Nephron progenitor cell (in vitro differentiated cells): ENCODE data around the gene DYNLRB1.

ENCODE experiments used
- DNase-seq: peaks from one replicate; pipeline ENCODE4 v3.0.0; 2021
- H3K27ac Mint-ChIP-seq: 2 replicates; pipeline ENCODE4 v1.8.0; 2021; ENCODE audit warnings: mild to moderate bottlenecking, moderate library complexity, mixed read lengths
- H3K27me3 Mint-ChIP-seq: 2 replicates; pipeline ENCODE4 v1.8.0; 2021; ENCODE audit warnings: mild to moderate bottlenecking, low read depth, mixed read lengths; ENCODE audit not compliant: poor library complexity
- H3K36me3 Mint-ChIP-seq: 2 replicates; pipeline ENCODE4 v1.8.0; 2021; ENCODE audit warnings: low read depth, mixed read lengths
- H3K4me1 Mint-ChIP-seq: 2 replicates; pipeline ENCODE4 v1.8.0; 2021; ENCODE audit warnings: mixed read lengths
- H3K4me3 Mint-ChIP-seq: 2 replicates; pipeline ENCODE4 v1.8.0; 2021; ENCODE audit warnings: mild to moderate bottlenecking, moderate library complexity, mixed read lengths
- H3K9me3 Mint-ChIP-seq: 2 replicates; pipeline ENCODE4 v1.8.0; 2021; ENCODE audit warnings: mild to moderate bottlenecking, moderate library complexity, mixed read lengths
- TF ChIP-seq, protein P1 (sequence below): fragments of 200-600 bp; sonication (generic); IDR thresholded peaks from 2 replicates; pipeline ENCODE4 v1.5.0; 2021; ENCODE audit warnings: antibody characterized with exemption

The DYNLRB1 gene

GRCh38 chr20:34560141-34560523 is 43.9 kb downstream of the DYNLRB1 start:
- Mint-ChIP-seq H3K27me3 (peaks cover 25% of the 10 kb centered on the region), H3K4me3 (peak overlapping the region; percentile 57), H3K36me3 (peaks cover 14% of the 10 kb centered on the region), H3K9me3 (no peaks in the 10 kb centered on the region), H3K27ac (no peak overlapping the region), H3K4me1 (peaks cover 7% of the 10 kb centered on the region)
- no peak for DNase-seq
- TF ChIP-seq, protein P1, sequence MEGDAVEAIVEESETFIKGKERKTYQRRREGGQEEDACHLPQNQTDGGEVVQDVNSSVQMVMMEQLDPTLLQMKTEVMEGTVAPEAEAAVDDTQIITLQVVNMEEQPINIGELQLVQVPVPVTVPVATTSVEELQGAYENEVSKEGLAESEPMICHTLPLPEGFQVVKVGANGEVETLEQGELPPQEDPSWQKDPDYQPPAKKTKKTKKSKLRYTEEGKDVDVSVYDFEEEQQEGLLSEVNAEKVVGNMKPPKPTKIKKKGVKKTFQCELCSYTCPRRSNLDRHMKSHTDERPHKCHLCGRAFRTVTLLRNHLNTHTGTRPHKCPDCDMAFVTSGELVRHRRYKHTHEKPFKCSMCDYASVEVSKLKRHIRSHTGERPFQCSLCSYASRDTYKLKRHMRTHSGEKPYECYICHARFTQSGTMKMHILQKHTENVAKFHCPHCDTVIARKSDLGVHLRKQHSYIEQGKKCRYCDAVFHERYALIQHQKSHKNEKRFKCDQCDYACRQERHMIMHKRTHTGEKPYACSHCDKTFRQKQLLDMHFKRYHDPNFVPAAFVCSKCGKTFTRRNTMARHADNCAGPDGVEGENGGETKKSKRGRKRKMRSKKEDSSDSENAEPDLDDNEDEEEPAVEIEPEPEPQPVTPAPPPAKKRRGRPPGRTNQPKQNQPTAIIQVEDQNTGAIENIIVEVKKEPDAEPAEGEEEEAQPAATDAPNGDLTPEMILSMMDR, result no peak

- TF ChIP-seq, protein P1, result no peak
- Mint-ChIP-seq H3K4me1 (peaks cover 8% of the 10 kb centered on the region), H3K9me3 (no peaks in the 10 kb centered on the region), H3K36me3 (peaks cover 16% of the 10 kb centered on the region), H3K4me3 (no peak overlapping the region), H3K27ac (no peak overlapping the region), H3K27me3 (peaks cover 25% of the 10 kb centered on the region)
- DNase-seq, result no peak
Observed at GRCh38 chr20:34560614-34561013, 44.4 kb downstream of the DYNLRB1 start.

DNA sequence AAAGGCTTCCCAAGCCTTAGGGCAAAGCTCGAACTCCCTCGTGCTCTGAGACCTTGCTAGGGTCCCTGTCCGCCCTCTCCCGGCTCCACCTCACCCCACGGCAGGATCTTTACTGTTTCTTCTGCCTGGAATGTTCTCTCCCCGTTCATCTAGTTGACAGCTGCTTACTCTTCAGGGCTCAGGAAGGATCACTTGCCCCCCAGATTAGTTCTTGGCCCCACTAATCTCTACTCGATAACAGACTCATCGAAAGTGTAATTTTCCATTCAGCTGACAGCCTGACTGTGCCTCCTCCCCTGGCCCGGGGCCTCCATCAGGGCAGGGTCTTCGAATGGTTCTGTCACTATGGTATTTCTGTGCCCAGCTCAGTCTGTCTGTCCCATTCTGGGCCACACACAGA is 45.4 kb downstream of the DYNLRB1 start:
- no peak overlapping the region for H3K4me3 Mint-ChIP-seq
- no peaks in the 10 kb centered on the region for H3K9me3 Mint-ChIP-seq
- no peak overlapping the region for H3K27ac Mint-ChIP-seq
- H3K36me3 Mint-ChIP-seq, result peaks cover 22% of the 10 kb centered on the region
- H3K27me3 Mint-ChIP-seq, result peaks cover 19% of the 10 kb centered on the region
- TF ChIP-seq, protein P1, result no peak
- peaks cover 18% of the 10 kb centered on the region for H3K4me1 Mint-ChIP-seq
- no peak for DNase-seq

- DNase-seq, result no peak
- TF ChIP-seq, protein P1, result peak; percentile 26
- Mint-ChIP-seq H3K27ac (no peak overlapping the region), H3K36me3 (peaks cover 22% of the 10 kb centered on the region), H3K4me3 (no peak overlapping the region), H3K4me1 (peaks cover 19% of the 10 kb centered on the region), H3K9me3 (no peaks in the 10 kb centered on the region), H3K27me3 (peaks cover 13% of the 10 kb centered on the region)
Observed at GRCh38 chr20:34562641-34563040, 46.4 kb downstream of the DYNLRB1 start.

DNA sequence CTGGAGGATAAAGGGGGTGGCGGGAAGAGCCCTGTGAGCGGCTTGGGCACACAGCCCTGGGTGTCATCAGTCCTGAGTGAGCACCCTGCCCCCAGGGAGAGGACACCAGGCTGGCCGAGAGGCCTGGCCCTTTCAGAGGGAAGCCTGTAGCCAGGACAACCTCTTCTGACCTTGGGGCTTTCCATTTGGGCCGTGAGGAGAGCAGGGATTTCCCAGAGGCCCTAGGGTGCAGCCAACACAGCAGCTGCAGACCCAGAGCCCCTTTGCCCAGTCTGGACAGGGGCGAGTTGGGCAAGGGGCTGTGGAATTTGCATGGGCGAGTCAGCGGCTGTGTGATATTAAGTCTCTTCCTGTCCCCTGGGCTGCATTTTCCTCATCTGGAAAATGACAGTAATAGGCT is 48.6 kb downstream of the DYNLRB1 start:
- peaks cover 12% of the 10 kb centered on the region for H3K27me3 Mint-ChIP-seq
- H3K27ac Mint-ChIP-seq, result no peak overlapping the region

More for the DNA sequence above, 48.6 kb downstream of the DYNLRB1 start:
- H3K9me3 Mint-ChIP-seq, result no peaks in the 10 kb centered on the region
- peaks cover 22% of the 10 kb centered on the region for H3K36me3 Mint-ChIP-seq
- TF ChIP-seq, protein P1, result no peak
- H3K4me1 Mint-ChIP-seq, result peaks cover 13% of the 10 kb centered on the region
- no peak for DNase-seq
- H3K4me3 Mint-ChIP-seq, result no peak overlapping the region
